Transverse colon (tissue), 3 donors: ENCODE results near the gene MYOM3.

ENCODE experiments used
- POLR2A ChIP-seq: fragments of 450-650 bp; IDR thresholded peaks from one replicate; pipeline ENCODE4 v1.6.1; 2016; ENCODE audit warnings: antibody characterized with exemption, mild to moderate bottlenecking, moderate library complexity
- TF ChIP-seq, protein P1 (sequence below), 5 experiments: fragments of 200-600 bp in 3 of 5; fragments of 450-650 bp in 2 of 5; sonication (generic) in 3 of 5; IDR thresholded peaks; 1 replicate in 2 of 5; 2 replicates in 3 of 5; pipeline ENCODE4 v1.5.1; 2016 to 2017; ENCODE audit warnings: antibody characterized with exemption in 5 of 5, inconsistent platforms in 3 of 5, mild to moderate bottlenecking in 2 of 5, moderate library complexity in 1 of 5

DNA sequence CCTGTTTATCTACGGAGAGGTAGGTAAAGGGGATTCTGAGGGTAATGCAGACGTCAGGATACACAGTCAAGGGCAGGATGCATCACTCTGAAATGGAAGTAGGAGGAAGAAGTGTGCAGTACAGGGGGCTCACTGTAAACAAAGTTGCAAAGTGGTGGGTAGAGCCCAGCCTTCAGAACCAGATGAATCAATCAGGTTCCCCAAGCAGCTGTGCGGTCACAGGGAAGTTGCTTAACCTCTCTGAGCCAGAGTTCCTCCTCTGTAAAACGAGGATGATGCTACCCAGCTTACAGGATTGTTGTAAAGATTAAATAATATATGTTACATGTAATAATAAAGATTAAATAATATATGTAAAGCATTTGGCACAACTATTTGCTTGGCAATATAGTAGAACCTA lies 13.5 kb upstream of the MYOM3 start:
- TF ChIP-seq, protein P1, sequence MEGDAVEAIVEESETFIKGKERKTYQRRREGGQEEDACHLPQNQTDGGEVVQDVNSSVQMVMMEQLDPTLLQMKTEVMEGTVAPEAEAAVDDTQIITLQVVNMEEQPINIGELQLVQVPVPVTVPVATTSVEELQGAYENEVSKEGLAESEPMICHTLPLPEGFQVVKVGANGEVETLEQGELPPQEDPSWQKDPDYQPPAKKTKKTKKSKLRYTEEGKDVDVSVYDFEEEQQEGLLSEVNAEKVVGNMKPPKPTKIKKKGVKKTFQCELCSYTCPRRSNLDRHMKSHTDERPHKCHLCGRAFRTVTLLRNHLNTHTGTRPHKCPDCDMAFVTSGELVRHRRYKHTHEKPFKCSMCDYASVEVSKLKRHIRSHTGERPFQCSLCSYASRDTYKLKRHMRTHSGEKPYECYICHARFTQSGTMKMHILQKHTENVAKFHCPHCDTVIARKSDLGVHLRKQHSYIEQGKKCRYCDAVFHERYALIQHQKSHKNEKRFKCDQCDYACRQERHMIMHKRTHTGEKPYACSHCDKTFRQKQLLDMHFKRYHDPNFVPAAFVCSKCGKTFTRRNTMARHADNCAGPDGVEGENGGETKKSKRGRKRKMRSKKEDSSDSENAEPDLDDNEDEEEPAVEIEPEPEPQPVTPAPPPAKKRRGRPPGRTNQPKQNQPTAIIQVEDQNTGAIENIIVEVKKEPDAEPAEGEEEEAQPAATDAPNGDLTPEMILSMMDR (IDR thresholded peaks at IDR 0.05): no peak
- TF ChIP-seq POLR2A: no peak
